MM.1S (cell line): Measurements from ENCODE around the gene TSHZ1.

ENCODE experiments used
- DNase-seq: peaks from one replicate; pipeline ENCODE4 v3.0.0-alpha.2; 2015
- H2AFZ ChIP-seq: fragments of 300-600 bp; sonication (generic); 2 replicates; pipeline ENCODE4 v1.6.0; 2016; ENCODE audit warnings: antibody characterized with exemption, low read length
- H3F3A ChIP-seq: fragments of 300-600 bp; sonication (generic); 2 replicates; pipeline ENCODE4 v1.6.1; 2016; ENCODE audit warnings: mild to moderate bottlenecking, antibody characterized with exemption, low read length, moderate library complexity, mixed read lengths; ENCODE audit not compliant: insufficient read depth
- H3K27ac ChIP-seq: fragments of 300-600 bp; sonication (generic); 2 replicates; pipeline ENCODE4 v1.5.1; 2016; ENCODE audit warnings: mild to moderate bottlenecking, low read length
- H3K27me3 ChIP-seq: fragments of 300-600 bp; sonication (generic); replicated peaks from 2 replicates; pipeline ENCODE4 v1.6.0; 2016; ENCODE audit warnings: low read length; ENCODE audit not compliant: insufficient read depth
- H3K36me3 ChIP-seq: fragments of 300-600 bp; sonication (generic); replicated peaks from 2 replicates; pipeline ENCODE4 v1.6.1; 2016; ENCODE audit warnings: mild to moderate bottlenecking, low read length, mixed read lengths; ENCODE audit not compliant: insufficient read depth
- H3K4me1 ChIP-seq: fragments of 300-600 bp; sonication (generic); 2 replicates; pipeline ENCODE4 v1.6.1; 2016; ENCODE audit warnings: low read length, mixed read lengths
- H3K4me2 ChIP-seq: fragments of 300-600 bp; sonication (generic); 2 replicates; pipeline ENCODE4 v1.6.0; 2016; ENCODE audit warnings: low read depth, low read length
- H3K4me3 ChIP-seq: fragments of 300-600 bp; sonication (generic); 2 replicates; pipeline ENCODE4 v1.5.1; 2016; ENCODE audit warnings: low read length, mixed read lengths
- H3K79me2 ChIP-seq: fragments of 300-600 bp; sonication (generic); 2 replicates; pipeline ENCODE4 v1.6.1; 2016; ENCODE audit warnings: mixed run types, low read length, mixed read lengths
- H3K9ac ChIP-seq: fragments of 300-600 bp; sonication (generic); 2 replicates; pipeline ENCODE4 v1.6.1; 2016; ENCODE audit warnings: low read length, mixed read lengths
- H3K9me2 ChIP-seq: fragments of 300-600 bp; sonication (generic); replicated peaks from 2 replicates; pipeline ENCODE4 v1.6.1; 2016; ENCODE audit warnings: mild to moderate bottlenecking, low read length, mixed read lengths; ENCODE audit not compliant: insufficient read depth
- H3K9me3 ChIP-seq: fragments of 300-600 bp; sonication (generic); replicated peaks from 2 replicates; pipeline ENCODE4 v1.6.1; 2016; ENCODE audit warnings: mild to moderate bottlenecking, low read length, mixed read lengths; ENCODE audit not compliant: insufficient read depth
- H4K20me1 ChIP-seq: fragments of 300-600 bp; sonication (generic); 2 replicates; pipeline ENCODE4 v1.6.1; 2016; ENCODE audit warnings: mild to moderate bottlenecking, low read length, moderate library complexity, mixed read lengths; ENCODE audit not compliant: insufficient read depth
- EZH2 ChIP-seq: fragments of 300-600 bp; sonication (generic); optimal IDR thresholded peaks from 2 replicates; pipeline ENCODE3; 2017; ENCODE audit warnings: low read depth, mild to moderate bottlenecking, antibody characterized with exemption, low read length, mixed read lengths
- EZH2phosphoT487 ChIP-seq: fragments of 300-600 bp; sonication (generic); IDR thresholded peaks from 2 replicates; pipeline ENCODE4 v1.6.1; 2018; ENCODE audit warnings: antibody characterized with exemption, low read length
- TF ChIP-seq, protein P1 (sequence below): fragments of 300-600 bp; sonication (generic); IDR thresholded peaks from 2 replicates; pipeline ENCODE4 v1.5.1; 2016; ENCODE audit warnings: antibody characterized with exemption, low read length, mixed read lengths

TSHZ1 gene

DNA sequence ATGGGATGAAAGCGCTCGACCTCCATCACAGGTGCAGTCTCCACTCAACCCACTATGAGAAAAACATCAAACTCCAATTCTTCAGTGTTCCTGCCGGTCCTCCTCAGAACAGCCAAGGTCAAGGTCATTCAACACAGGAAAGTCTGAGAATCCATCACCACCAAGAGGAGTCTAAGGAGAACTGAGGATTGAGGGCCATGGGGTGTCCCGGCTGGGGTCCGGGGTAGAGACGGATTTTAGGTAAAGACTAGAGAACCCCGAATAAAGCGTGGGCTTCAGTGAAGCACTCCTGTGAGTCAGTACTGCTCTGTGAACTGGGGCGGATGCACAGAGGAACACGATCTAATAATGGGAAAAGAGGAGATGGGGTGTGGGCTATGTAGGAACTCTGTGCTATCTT is 43.5 kb upstream of the TSHZ1 start:
- Histone ChIP-seq H3K36me3 (no peaks in the 10 kb centered on the region), H3K9me3 (no peaks in the 10 kb centered on the region), H3K4me1 (no peaks in the 10 kb centered on the region), H3K27ac (no peak overlapping the region), H4K20me1 (no peaks in the 10 kb centered on the region), H3K4me2 (no peak overlapping the region), H3K9me2 (no peaks in the 10 kb centered on the region), H3K79me2 (no peaks in the 10 kb centered on the region), H3K9ac (no peak overlapping the region), H3K27me3 (no peaks in the 10 kb centered on the region), H3K4me3 (no peak overlapping the region), H3F3A (no peaks in the 10 kb centered on the region), H2AFZ (no peak overlapping the region)
- no peak for TF ChIP-seq EZH2phosphoT487
- no peak for TF ChIP-seq EZH2
- TF ChIP-seq, protein P1, sequence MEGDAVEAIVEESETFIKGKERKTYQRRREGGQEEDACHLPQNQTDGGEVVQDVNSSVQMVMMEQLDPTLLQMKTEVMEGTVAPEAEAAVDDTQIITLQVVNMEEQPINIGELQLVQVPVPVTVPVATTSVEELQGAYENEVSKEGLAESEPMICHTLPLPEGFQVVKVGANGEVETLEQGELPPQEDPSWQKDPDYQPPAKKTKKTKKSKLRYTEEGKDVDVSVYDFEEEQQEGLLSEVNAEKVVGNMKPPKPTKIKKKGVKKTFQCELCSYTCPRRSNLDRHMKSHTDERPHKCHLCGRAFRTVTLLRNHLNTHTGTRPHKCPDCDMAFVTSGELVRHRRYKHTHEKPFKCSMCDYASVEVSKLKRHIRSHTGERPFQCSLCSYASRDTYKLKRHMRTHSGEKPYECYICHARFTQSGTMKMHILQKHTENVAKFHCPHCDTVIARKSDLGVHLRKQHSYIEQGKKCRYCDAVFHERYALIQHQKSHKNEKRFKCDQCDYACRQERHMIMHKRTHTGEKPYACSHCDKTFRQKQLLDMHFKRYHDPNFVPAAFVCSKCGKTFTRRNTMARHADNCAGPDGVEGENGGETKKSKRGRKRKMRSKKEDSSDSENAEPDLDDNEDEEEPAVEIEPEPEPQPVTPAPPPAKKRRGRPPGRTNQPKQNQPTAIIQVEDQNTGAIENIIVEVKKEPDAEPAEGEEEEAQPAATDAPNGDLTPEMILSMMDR, result no peak
- no peak for DNase-seq

DNA sequence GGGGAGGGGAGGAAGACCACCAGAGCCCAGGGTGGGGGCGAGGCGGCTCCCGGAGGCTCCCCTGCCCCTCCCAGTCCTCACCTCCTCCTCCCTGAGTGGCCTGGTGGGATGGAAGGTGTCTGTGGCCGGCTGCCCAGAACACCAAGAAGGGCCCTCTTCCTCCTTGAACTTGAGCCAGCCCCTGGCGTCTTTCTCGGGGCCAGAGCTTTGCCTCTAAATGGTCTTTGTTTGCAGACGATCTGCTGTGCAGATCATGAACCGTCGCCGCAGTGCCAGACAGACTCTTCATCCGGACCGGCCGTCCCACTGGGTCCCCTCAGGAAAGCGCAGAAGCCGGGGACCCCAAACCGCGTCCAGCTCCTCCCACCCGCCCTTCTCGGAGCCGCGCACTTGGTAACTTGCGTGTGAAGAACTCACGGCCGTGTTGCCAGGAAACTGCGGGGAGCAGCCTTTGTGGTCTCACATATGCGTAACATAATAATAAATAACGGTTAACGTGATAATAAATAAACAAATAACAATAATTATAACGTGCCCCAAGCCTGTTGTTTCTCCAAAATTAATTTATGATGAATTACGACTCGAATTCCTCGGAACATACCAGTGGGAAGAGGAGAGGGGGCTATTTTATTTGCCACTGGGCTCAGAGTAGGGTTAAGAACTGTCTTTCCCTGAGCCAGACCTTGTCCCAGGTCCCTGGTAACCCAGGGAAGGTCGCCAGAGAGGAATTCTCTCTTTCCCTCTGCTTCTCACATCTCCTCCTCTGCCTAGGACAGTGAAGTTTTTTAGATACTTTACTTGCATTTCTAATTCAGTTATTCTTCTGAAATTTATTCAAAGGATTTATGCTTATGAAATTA is 42.6 kb upstream of the TSHZ1 start:
- TF ChIP-seq EZH2phosphoT487, result no peak
- TF ChIP-seq, protein P1, result no peak
- TF ChIP-seq EZH2, result no peak
- Histone ChIP-seq H3K9me2 (no peaks in the 10 kb centered on the region), H3K4me3 (no peak overlapping the region), H3K9me3 (no peaks in the 10 kb centered on the region), H3K4me2 (no peak overlapping the region), H3K4me1 (no peaks in the 10 kb centered on the region), H3K79me2 (no peaks in the 10 kb centered on the region), H3K36me3 (no peaks in the 10 kb centered on the region), H3K27me3 (no peaks in the 10 kb centered on the region), H2AFZ (no peak overlapping the region), H3F3A (no peaks in the 10 kb centered on the region), H3K27ac (no peak overlapping the region), H4K20me1 (no peaks in the 10 kb centered on the region), H3K9ac (no peak overlapping the region)
- DNase-seq, result no peak

DNA sequence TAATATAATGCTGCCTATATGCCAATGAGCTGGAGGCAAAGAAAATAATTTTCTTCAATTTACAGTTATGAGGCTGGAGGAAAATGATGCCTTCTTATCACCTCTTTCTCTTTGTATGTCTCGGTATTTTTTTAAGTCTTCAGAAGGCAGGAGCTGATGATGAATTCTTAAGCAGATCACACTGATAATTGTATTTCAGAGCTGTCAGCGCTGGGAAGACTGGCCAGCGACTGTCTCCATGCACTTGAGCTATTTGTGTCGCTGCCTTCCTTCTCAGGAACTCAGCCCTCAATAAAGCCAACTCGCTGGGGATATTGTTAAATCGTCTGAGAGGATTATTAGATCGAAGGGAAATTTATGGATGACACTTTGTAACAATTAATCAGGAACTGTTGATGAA is 42.0 kb upstream of the TSHZ1 start:
- H3K27ac ChIP-seq, result no peak overlapping the region
- H3K27me3 ChIP-seq, result no peaks in the 10 kb centered on the region

DNA sequence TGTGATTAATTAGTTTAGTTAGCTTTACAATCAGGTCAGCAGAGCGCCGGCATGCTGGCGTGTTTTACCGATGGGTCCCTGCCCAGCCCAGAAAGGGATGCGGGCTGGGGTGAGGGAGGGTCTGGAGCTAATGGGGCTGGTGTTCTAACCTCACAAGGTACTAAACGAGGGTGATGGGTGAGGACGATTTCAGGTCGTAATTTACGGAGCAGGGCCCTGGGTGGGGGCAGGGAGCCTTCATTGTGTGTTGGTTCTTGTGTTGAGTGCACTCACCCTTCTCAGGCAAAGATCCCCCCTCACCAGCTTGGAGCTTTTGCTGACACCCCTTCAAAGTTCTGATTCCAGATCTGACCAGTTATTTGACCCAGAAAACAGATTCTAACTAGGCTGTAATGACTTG is 41.2 kb upstream of the TSHZ1 start:
- H4K20me1 ChIP-seq, result no peaks in the 10 kb centered on the region
- no peak overlapping the region for H2AFZ ChIP-seq
- H3K4me3 ChIP-seq, result no peak overlapping the region
- H3K79me2 ChIP-seq, result no peaks in the 10 kb centered on the region
- TF ChIP-seq EZH2 (no peak), EZH2phosphoT487 (no peak)
- TF ChIP-seq, protein P1, result no peak
- H3K9me3 ChIP-seq, result no peaks in the 10 kb centered on the region
- H3K4me2 ChIP-seq, result no peak overlapping the region
- DNase-seq, result no peak
- H3K27ac ChIP-seq, result no peak overlapping the region
- H3F3A ChIP-seq, result no peaks in the 10 kb centered on the region
- 0 out of 2 replicates have a peak, but pooled peaks cover 4% of the 10 kb centered on the region for H3K4me1 ChIP-seq
- H3K27me3 ChIP-seq, result no peaks in the 10 kb centered on the region
- H3K9me2 ChIP-seq, result no peaks in the 10 kb centered on the region
- no peaks in the 10 kb centered on the region for H3K36me3 ChIP-seq
- H3K9ac ChIP-seq, result no peak overlapping the region

More for the DNA sequence above, 42.0 kb upstream of the TSHZ1 start:
- Histone ChIP-seq H3K79me2 (no peaks in the 10 kb centered on the region), H3K4me2 (no peak overlapping the region), H3K36me3 (no peaks in the 10 kb centered on the region), H3K9me2 (no peaks in the 10 kb centered on the region), H3F3A (no peaks in the 10 kb centered on the region), H3K9ac (no peak overlapping the region), H4K20me1 (no peaks in the 10 kb centered on the region), H3K9me3 (no peaks in the 10 kb centered on the region), H3K4me1 (0 out of 2 replicates have a peak, but pooled peaks cover 4% of the 10 kb centered on the region), H2AFZ (no peak overlapping the region), H3K4me3 (no peak overlapping the region)
- TF ChIP-seq EZH2phosphoT487, result no peak
- DNase-seq, result no peak
